Measurements from ENCODE around the gene JMJD4.

Gene JMJD4

DNA sequence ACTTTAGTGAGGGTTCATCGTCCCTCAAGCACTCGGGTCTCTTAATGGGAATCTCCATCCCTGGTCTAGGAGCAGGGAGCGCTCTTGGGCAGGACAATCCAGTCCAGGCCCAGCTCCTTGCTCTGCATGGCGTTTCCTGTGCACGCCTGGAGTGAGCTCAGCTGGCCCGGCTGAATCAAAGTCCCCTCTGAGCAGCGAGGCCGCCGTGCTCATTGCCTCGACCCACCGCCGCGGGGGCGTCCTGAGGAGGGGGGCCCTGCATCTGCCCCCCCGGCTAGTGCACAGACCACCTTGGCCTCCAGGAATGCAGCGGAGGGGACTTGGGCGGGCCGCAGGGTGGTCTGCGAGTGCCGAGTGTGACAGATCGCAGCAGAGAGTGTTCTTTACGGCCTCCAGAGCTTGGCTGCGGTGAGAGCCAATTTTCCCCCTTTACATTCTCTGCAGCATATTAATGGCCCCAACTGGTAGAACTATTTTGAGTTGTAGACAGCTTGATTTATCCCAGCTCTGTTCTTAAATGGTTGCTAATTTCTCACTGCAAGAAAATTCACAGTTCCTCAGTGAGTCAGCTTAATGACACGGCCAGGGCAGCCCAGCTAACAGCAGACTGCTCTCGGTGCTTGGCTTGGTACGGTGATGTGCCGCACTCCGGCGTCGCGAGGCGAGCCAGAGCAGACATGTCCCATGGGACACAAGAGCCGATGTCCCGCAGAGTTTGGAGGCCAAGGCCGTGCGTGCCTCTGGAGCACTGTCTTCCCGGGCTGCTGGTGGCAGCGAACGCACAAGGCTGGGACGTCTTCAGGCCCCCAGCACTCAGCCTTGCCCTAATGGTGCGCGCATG is 39.9 kb upstream of the JMJD4 start:
- in situ Hi-C loops (cut with MboI; ENCODE audit: low pct_unique_long_range_greater_than_20kb, low sequenced_read_pairs, unreplicated experiment), result no loop called here
- TF ChIP-seq, protein P1, sequence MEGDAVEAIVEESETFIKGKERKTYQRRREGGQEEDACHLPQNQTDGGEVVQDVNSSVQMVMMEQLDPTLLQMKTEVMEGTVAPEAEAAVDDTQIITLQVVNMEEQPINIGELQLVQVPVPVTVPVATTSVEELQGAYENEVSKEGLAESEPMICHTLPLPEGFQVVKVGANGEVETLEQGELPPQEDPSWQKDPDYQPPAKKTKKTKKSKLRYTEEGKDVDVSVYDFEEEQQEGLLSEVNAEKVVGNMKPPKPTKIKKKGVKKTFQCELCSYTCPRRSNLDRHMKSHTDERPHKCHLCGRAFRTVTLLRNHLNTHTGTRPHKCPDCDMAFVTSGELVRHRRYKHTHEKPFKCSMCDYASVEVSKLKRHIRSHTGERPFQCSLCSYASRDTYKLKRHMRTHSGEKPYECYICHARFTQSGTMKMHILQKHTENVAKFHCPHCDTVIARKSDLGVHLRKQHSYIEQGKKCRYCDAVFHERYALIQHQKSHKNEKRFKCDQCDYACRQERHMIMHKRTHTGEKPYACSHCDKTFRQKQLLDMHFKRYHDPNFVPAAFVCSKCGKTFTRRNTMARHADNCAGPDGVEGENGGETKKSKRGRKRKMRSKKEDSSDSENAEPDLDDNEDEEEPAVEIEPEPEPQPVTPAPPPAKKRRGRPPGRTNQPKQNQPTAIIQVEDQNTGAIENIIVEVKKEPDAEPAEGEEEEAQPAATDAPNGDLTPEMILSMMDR (IDR thresholded peaks at IDR 0.05; ENCODE audit: extremely low read depth, insufficient read depth, missing control alignments), result no peak
- DNase-seq (ENCODE audit: low spot score), result no peak

DNA sequence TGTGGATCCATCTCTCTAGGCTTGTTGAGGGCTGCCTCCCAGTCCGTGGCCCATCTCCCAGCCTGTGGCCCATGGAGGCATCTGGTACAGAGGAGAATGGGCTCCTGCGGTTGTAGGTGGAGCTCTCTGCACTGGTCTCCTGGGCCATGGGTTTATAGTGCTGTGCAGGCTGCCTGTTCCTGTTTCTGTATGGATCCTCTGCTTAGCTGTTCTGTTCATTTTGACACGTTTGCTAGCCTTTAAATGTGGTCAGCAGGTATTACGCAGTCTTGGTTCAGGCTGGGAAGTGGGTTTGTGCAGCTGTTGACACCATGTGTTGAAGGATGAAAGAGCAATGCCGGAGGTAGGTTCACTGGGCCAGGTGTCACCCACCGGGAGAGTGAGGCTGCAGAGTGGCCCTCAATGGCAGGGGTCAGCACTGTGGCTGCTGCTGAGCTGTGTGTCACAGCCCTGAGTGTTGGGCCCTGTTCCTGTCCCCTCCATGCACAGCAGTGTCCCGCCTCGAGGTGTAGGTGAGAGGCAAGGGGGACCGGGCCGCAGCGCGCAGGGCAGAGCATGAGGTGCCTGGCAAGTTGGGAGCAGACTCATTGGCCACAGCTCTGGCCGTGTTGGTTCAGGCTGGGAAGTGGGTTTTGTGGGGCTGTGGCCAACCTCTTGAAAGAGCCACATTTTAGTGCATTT is 39.1 kb upstream of the JMJD4 start:
- DNase-seq (ENCODE audit: low spot score), result no peak
- TF ChIP-seq, protein P1 (IDR thresholded peaks at IDR 0.05; ENCODE audit: extremely low read depth, insufficient read depth, missing control alignments), result no peak
- in situ Hi-C loops (cut with MboI; ENCODE audit: low pct_unique_long_range_greater_than_20kb, low sequenced_read_pairs, unreplicated experiment), result no loop called here

DNA sequence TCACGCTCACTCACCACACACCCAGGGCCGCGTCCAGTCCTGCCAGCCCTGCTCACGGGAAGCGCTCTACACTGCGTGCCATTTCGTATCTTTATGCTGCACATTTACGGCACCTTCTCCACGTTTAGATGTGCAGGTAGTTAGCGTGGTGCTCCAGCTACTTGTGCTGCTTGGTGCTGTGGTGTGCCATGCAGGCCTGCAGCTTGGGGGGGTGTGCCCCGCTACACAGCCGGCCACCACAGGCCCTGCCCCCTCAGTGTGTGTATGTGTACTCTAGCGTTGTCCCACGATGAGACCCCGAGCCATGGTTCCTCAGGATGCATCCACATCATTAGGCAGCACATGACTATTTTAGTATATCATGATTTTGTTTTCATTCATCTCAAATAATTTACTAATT is 38.5 kb upstream of the JMJD4 start:
- TF ChIP-seq, protein P1 (IDR thresholded peaks at IDR 0.05; ENCODE audit: extremely low read depth, insufficient read depth, missing control alignments), result no peak
- DNase-seq (ENCODE audit: low spot score), result no peak
- in situ Hi-C loops (cut with MboI; ENCODE audit: low pct_unique_long_range_greater_than_20kb, low sequenced_read_pairs, unreplicated experiment), result no loop called here

DNA sequence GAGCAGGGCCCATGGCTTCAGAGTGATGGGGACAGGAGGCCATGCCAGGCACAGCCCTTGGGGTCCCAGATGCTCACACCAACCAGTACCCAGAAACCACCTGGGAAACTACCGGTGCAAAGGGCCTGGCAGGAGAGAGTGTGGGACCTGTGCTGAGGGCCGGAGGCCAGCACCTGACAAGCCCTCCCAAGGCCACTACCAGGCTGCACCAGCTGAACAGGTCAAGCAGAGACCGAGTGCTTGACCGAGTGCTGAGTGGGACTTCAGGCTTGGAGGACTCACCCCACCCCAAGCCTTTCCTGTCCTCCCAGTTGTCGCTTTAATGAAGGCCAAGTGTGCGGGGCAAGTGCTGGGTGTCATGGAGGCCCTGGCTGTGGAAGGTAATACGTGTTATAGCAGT is 36.7 kb upstream of the JMJD4 start:
- no peak for DNase-seq (ENCODE audit: low spot score)
- TF ChIP-seq, protein P1 (IDR thresholded peaks at IDR 0.05; ENCODE audit: extremely low read depth, insufficient read depth, missing control alignments), result no peak
- in situ Hi-C loops (cut with MboI; ENCODE audit: low pct_unique_long_range_greater_than_20kb, low sequenced_read_pairs, unreplicated experiment), result no loop called here

DNA sequence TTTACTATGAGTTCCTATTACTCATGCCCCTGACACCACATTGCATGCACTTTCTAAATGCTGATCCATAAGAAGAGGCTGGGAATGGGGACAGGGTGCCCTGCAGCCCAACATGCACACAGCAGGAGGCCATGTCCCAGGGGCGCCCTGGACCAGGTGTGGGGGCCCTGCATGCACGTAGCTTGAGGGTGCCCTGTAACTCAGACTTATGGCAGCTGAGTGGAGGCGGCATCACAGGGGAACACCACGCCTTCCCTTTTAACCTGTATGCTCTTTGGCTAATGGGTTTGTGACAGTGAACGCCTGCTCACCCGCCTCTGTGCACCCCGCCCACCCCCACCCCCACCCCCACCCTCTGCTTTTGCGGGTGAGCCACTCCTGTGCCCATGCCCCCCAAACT is 36.2 kb upstream of the JMJD4 start:
- TF ChIP-seq, protein P1 (IDR thresholded peaks at IDR 0.05; ENCODE audit: extremely low read depth, insufficient read depth, missing control alignments), result no peak
- no peak for DNase-seq (ENCODE audit: low spot score)
- in situ Hi-C loops (cut with MboI; ENCODE audit: low pct_unique_long_range_greater_than_20kb, low sequenced_read_pairs, unreplicated experiment), result no loop called here

DNA sequence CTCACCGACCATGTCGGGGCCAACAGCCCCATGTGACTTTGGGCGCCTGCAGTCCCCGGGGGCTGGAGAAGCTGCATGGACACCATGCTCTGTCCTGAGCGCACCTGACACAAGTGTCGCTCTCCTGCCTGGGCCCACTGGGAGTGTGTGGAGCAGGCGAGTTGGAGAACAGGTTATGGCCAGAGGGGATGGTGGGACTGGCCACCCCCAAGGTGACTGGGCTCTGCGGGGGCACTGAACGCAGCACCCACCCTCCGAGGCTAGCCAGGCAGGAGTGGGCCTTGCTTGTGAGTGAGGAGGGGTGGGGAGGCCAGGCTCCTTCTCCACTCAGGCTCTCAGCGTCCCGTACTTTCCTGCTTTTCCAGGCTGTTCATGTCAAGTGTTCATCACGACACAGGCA is 35.7 kb upstream of the JMJD4 start:
- no peak for DNase-seq (ENCODE audit: low spot score)
- TF ChIP-seq, protein P1 (IDR thresholded peaks at IDR 0.05; ENCODE audit: extremely low read depth, insufficient read depth, missing control alignments), result no peak
- in situ Hi-C loops (cut with MboI; ENCODE audit: low pct_unique_long_range_greater_than_20kb, low sequenced_read_pairs, unreplicated experiment), result no loop called here

Data from GM13977 (cell line).